Measurements from ENCODE around the gene CC2D2B.

- TF ChIP-seq POLR2A (IDR thresholded peaks at IDR 0.05) (no peak), CTCF (IDR thresholded peaks at IDR 0.05) (no peak)
These were observed 31.0 kb upstream of the CC2D2B start for GRCh38 chr10:95876756-95877155.
